DOHH2 (cell line): Measurements from ENCODE around the gene SKOR2.

Source experiments
- H3F3A ChIP-seq: fragments of 200-600 bp; sonication (generic), shearing (Covaris generic); 2 replicates; pipeline ENCODE4 v1.6.0; 2016; ENCODE audit warnings: antibody characterized with exemption, mild to moderate bottlenecking; ENCODE audit not compliant: control insufficient read depth, insufficient read depth
- H3K27ac ChIP-seq: fragments of 200-600 bp; sonication (generic); 2 replicates; pipeline ENCODE4 v1.5.1; 2014; ENCODE audit warnings: low read depth, mild to moderate bottlenecking, low read length, moderate library complexity
- H3K27me3 ChIP-seq: fragments of 200-600 bp; sonication (generic); 2 replicates; pipeline ENCODE4 v1.6.1; 2014; ENCODE audit warnings: mild to moderate bottlenecking, low read length, mixed read lengths; ENCODE audit not compliant: control insufficient read depth
- H3K36me3 ChIP-seq: fragments of 200-600 bp; sonication (generic); 2 replicates; pipeline ENCODE4 v1.6.1; 2014; ENCODE audit warnings: mild to moderate bottlenecking, low read length, moderate library complexity, mixed read lengths; ENCODE audit not compliant: control insufficient read depth
- H3K4me1 ChIP-seq: fragments of 200-600 bp; sonication (generic); 2 replicates; pipeline ENCODE4 v1.6.1; 2014; ENCODE audit warnings: mild to moderate bottlenecking, low read length, mixed read lengths; ENCODE audit not compliant: control insufficient read depth
- H3K4me2 ChIP-seq: fragments of 200-600 bp; sonication (generic); 2 replicates; pipeline ENCODE4 v1.6.0; 2014; ENCODE audit warnings: mild to moderate bottlenecking, low read length, moderate library complexity
- H3K4me3 ChIP-seq: fragments of 200-600 bp; sonication (generic); 2 replicates; pipeline ENCODE4 v1.5.1; 2014; ENCODE audit warnings: mild to moderate bottlenecking, low read length, mixed read lengths
- H3K79me2 ChIP-seq: fragments of 200-600 bp; sonication (generic); 2 replicates; pipeline ENCODE4 v1.6.1; 2014; ENCODE audit warnings: mild to moderate bottlenecking, low read length, mixed read lengths; ENCODE audit not compliant: control insufficient read depth
- H3K9me2 ChIP-seq: fragments of 200-600 bp; sonication (generic); replicated peaks from 2 replicates; pipeline ENCODE4 v1.6.1; 2014; ENCODE audit warnings: mild to moderate bottlenecking, low read length, mixed read lengths; ENCODE audit not compliant: control insufficient read depth
- H3K9me3 ChIP-seq: fragments of 200-600 bp; sonication (generic); 2 replicates; pipeline ENCODE4 v1.6.1; 2014; ENCODE audit warnings: antibody characterized with exemption, low read length, mixed read lengths; ENCODE audit not compliant: control insufficient read depth, insufficient read depth
- H4K20me1 ChIP-seq: fragments of 200-600 bp; sonication (generic); 2 replicates; pipeline ENCODE4 v1.6.0; 2014; ENCODE audit warnings: low read depth, mild to moderate bottlenecking, antibody characterized with exemption, low read length, moderate library complexity; ENCODE audit not compliant: control insufficient read depth, insufficient read depth
- EZH2phosphoT487 ChIP-seq: fragments of 200-600 bp; sonication (generic); IDR thresholded peaks from 2 replicates; pipeline ENCODE4 v1.6.1; 2017; ENCODE audit warnings: borderline replicate concordance, mild to moderate bottlenecking, antibody characterized with exemption, low read length, moderate library complexity, mixed read lengths
- TF ChIP-seq, protein P1 (sequence below): fragments of 200-600 bp; sonication (generic); IDR thresholded peaks from one replicate; pipeline ENCODE4 v1.5.1; 2014; ENCODE audit warnings: antibody characterized with exemption, mild to moderate bottlenecking, low read depth, low read length; ENCODE audit not compliant: poor library complexity, severe bottlenecking

Gene SKOR2

DNA sequence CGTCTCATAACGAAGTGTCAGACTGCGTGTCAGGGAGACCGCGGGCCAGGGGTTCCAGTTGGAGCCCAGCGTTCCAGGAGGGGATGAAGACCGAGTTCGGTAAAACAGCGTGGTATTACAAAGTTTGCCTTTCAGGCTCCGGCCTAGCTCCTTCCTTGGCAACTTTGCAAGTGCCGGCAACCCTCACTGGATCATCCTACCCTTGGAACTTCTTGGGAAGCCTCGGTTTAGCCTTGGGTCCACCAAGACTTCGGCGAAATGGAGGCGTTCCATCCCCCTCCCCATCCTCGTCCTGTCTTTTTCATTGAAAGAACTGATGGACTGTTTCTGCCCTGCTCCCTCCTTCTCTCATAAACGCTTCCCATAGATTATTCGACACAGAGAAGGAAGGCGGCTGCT lies 10.4 kb upstream of the SKOR2 start:
- H3K9me2 ChIP-seq = no peaks in the 10 kb centered on the region
- H3F3A ChIP-seq = no peaks in the 10 kb centered on the region
- H3K27ac ChIP-seq = no peak overlapping the region
- H3K27me3 ChIP-seq = peaks cover 3% of the 10 kb centered on the region; the same call in 1 of the 2 replicates
- H4K20me1 ChIP-seq = no peaks in the 10 kb centered on the region
- no peaks in the 10 kb centered on the region for H3K9me3 ChIP-seq
- no peaks in the 10 kb centered on the region for H3K36me3 ChIP-seq
- H3K79me2 ChIP-seq = no peaks in the 10 kb centered on the region
- TF ChIP-seq EZH2phosphoT487 = no peak
- TF ChIP-seq, protein P1, sequence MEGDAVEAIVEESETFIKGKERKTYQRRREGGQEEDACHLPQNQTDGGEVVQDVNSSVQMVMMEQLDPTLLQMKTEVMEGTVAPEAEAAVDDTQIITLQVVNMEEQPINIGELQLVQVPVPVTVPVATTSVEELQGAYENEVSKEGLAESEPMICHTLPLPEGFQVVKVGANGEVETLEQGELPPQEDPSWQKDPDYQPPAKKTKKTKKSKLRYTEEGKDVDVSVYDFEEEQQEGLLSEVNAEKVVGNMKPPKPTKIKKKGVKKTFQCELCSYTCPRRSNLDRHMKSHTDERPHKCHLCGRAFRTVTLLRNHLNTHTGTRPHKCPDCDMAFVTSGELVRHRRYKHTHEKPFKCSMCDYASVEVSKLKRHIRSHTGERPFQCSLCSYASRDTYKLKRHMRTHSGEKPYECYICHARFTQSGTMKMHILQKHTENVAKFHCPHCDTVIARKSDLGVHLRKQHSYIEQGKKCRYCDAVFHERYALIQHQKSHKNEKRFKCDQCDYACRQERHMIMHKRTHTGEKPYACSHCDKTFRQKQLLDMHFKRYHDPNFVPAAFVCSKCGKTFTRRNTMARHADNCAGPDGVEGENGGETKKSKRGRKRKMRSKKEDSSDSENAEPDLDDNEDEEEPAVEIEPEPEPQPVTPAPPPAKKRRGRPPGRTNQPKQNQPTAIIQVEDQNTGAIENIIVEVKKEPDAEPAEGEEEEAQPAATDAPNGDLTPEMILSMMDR = no peak
- H3K4me1 ChIP-seq = no peaks in the 10 kb centered on the region
- H3K4me3 ChIP-seq = no peak overlapping the region
- H3K4me2 ChIP-seq = no peak overlapping the region

DNA sequence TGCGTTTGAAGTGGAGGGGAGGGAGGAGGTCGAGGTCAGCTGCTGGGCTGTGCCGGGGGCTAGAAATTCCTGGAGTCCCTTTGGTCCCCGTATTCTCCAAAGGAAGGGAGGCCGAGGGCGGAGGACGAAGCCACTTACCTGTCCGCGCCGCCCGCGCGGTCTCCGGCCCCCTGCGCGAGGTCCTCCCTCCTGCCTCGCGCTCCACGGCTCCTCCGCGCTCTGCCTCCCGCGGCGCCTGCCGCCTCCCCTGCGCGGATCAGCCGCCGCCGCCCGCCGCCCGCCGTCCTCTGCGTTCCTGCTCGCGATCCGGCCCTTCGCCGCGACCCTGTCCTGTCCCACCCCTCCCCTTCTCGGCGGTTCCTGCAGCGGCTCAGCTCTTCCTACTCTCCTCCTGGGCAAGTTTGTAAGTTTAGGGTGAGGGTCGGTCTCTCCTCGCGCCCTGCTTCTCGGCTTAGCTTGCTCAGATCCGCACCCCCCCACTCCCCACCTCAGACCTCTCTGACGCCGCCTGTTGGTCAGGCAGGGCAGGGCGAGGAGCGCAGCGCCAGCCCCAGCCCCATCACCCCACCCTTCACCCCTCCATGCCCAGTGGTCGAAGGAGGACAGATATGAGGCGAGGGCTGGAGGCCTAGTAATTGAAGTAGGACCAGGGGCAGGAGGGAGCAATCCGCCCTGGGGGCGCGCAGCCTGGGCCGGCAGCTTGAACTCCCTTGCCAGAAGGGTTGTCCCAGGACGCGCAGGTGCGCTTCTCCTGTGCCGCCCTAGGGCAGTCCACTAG lies 9.7 kb upstream of the SKOR2 start:
- Histone ChIP-seq H3K36me3 (no peaks in the 10 kb centered on the region), H4K20me1 (no peaks in the 10 kb centered on the region), H3K4me2 (no peak overlapping the region), H3K27me3 (peaks cover 10% of the 10 kb centered on the region), H3K27ac (no peak overlapping the region), H3F3A (no peaks in the 10 kb centered on the region), H3K4me1 (no peaks in the 10 kb centered on the region), H3K9me2 (no peaks in the 10 kb centered on the region), H3K9me3 (no peaks in the 10 kb centered on the region), H3K4me3 (no peak overlapping the region), H3K79me2 (no peaks in the 10 kb centered on the region)
- TF ChIP-seq, protein P1 = no peak

DNA sequence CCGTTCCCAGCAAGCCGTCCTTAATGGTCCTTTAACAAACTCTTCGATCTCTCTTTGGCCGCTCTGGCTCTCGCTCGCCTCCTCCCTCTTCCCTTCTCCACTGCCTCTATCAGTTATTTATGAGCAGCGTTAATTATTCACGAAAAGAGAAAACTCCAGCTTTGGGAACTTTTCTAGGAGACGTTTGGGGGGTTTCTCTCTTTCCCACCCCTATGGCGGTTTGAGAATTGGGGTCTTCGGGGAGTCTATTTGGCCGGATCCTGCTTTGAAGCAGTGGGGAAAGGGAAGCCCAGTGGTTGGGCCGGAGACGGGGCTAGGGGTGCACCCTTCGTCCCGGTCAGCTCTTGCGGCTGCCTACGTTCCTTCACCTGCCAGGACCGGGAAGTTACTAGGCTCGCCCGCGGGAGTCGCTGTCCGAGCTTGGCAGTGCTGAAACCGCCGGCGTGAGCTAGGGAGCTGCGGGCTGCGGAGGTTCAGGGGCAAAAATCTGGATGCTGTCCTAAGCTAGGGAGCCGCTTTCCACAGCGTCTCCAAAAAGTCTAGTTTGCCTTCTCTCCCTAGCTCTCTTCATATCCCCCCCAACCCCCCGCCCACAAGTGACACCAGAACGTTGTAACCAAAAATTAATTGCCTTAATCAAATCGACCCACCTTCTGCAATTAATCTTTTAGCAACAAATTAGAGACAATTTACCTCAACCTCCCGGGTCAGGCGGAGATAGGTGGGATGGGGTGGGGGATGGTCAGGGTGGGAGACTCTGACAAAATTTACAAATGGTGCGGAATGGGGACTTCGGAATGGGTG lies 8.9 kb upstream of the SKOR2 start:
- TF ChIP-seq EZH2phosphoT487 = no peak
- TF ChIP-seq, protein P1 = no peak
- H3K79me2 ChIP-seq = no peaks in the 10 kb centered on the region
- no peak overlapping the region for H3K27ac ChIP-seq
- H3K4me1 ChIP-seq = no peaks in the 10 kb centered on the region
- H4K20me1 ChIP-seq = no peaks in the 10 kb centered on the region
- H3F3A ChIP-seq = no peaks in the 10 kb centered on the region
- H3K9me3 ChIP-seq = no peaks in the 10 kb centered on the region
- no peak overlapping the region for H3K4me2 ChIP-seq
- H3K9me2 ChIP-seq = no peaks in the 10 kb centered on the region
- H3K36me3 ChIP-seq = no peaks in the 10 kb centered on the region
- H3K27me3 ChIP-seq = peaks cover 17% of the 10 kb centered on the region
- no peak overlapping the region for H3K4me3 ChIP-seq
